GM12864 (cell line): ENCODE data around the gene RB1.

Experiments
- DNase-seq: peaks from one replicate; pipeline ENCODE4 v3.0.0-alpha.2; 2011; ENCODE audit warnings: low read depth
- H3K4me3 ChIP-seq: 2 replicates; pipeline ENCODE4 v1.5.1; 2011; ENCODE audit warnings: mild to moderate bottlenecking, low read depth, low read length, control low read depth
- TF ChIP-seq, protein P1 (sequence below): IDR thresholded peaks from 2 replicates; pipeline ENCODE4 v1.5.1; 2011; ENCODE audit warnings: low read depth, mild to moderate bottlenecking, moderate library complexity, low read length, control low read depth, inconsistent platforms; ENCODE audit errors: missing control alignments

The RB1 gene

DNA sequence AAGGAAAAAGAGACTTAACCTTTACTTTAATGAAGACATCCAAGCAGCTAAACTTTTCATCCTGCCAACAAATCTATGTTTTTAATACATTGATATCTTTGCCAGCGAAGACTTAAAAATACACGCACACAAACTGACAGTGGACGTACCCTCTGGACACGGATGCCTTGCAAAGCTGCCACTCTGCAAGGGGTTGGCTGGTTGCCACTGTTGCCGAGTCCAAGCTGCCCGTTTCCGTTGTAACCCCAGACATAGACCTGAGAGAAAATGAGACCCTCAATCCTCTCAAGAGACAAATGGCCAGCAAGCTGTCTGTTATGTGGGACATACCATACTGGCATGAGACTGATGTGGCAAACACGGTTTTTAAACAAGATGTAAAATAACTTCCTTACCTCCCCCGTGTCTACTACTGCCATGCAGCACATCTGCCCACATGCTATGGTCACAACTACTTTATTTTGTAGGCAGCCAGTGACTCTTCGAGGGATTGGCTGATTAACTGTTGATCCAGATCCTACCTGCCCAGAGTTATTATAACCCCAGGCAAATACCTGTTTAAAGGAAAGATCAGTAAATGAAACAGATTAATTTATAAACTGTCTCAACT, 208.2 kb downstream of the RB1 start:
- no peak overlapping the region for H3K4me3 ChIP-seq

DNA sequence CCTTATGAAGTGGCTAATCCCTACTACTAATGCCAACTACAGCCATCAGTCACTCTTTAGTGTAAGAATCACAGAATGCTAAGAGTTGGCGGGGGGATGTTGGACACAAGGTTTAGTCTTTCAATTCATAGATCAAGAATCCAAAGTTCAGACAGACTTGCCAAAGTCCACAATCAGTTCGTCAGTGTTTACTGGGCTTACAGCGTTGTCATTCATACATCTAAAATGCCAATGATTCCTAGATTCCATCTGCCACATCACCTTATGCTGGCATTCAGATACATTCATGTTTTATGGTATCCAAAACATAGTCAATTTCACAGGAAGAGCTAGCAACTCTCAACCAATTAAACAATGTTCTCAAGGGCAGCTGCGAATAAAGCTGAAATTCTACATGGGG, 211.2 kb downstream of the RB1 start:
- DNase-seq = no peak
- TF ChIP-seq, protein P1, sequence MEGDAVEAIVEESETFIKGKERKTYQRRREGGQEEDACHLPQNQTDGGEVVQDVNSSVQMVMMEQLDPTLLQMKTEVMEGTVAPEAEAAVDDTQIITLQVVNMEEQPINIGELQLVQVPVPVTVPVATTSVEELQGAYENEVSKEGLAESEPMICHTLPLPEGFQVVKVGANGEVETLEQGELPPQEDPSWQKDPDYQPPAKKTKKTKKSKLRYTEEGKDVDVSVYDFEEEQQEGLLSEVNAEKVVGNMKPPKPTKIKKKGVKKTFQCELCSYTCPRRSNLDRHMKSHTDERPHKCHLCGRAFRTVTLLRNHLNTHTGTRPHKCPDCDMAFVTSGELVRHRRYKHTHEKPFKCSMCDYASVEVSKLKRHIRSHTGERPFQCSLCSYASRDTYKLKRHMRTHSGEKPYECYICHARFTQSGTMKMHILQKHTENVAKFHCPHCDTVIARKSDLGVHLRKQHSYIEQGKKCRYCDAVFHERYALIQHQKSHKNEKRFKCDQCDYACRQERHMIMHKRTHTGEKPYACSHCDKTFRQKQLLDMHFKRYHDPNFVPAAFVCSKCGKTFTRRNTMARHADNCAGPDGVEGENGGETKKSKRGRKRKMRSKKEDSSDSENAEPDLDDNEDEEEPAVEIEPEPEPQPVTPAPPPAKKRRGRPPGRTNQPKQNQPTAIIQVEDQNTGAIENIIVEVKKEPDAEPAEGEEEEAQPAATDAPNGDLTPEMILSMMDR = no peak
- H3K4me3 ChIP-seq = no peak overlapping the region

More for the DNA sequence above, 208.2 kb downstream of the RB1 start:
- no peak for DNase-seq
- TF ChIP-seq, protein P1 = no peak

DNA sequence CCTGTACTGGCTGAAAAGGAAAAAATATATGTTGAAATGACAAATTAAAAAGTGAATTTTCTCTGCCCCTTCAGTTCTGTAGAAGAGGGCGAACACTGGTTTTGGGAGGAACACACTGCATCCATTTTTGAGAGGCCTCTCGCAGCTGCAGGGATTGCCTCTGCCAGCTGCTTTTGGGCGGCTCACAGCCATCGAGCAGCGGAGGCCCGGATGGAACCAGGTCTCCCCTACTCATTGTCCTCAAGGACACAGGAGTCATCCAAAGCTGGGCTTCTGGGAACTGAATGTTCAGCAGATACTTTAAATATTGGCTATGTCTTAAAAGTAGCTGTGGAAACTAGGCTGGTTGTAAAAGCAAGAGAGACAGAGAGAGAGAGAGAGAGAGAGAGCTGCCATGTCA, 212.2 kb downstream of the RB1 start:
- H3K4me3 ChIP-seq = no peak overlapping the region
- TF ChIP-seq, protein P1 = no peak
- no peak for DNase-seq

DNA sequence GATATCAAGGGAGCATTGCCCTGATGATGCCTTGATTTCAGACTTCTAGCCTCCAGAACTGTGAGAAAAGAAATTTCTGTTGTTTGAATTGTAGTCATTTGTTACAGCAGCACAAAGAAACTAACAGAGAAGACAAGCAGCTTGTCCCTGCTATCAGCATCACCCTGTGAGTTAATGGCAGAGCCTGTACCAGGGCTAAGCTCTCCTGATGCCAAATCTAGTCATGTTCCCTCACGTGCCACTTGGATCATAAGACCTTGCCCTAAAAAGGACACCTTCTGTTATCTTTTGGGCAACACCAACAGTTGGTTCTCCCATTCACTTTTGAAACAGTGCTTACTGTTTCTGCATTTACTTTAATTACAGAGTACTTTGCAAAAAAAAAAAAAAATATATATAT, 214.5 kb downstream of the RB1 start:
- DNase-seq = no peak
- H3K4me3 ChIP-seq = no peak overlapping the region
- TF ChIP-seq, protein P1 = no peak

DNA sequence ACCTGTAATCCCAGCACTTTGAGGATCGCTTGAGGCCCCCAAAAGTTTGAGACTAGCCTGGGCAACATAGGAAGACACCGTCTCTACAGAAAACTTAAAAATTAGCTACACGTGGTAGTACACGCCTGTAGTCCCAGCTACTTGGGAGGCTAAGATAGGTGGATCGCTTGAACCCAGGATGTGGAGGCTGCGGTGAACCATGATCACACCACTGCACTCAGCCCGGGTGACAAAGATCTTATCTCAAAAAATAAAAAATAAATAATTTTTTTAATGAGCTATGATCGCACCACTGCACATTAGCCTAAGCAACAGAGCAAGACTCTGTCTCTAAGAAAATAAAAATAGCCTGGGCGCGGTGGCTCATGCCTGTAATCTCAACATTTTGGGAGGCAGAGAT, 222.7 kb downstream of the RB1 start:
- TF ChIP-seq, protein P1 = no peak
- DNase-seq = no peak
- no peak overlapping the region for H3K4me3 ChIP-seq

- H3K4me3 ChIP-seq = no peak overlapping the region
- TF ChIP-seq, protein P1 = no peak
These were observed 224.4 kb downstream of the RB1 start for GRCh38 chr13:48527955-48528354.

GRCh38 chr13:48528720-48529119, 225.2 kb downstream of the RB1 start:
- TF ChIP-seq, protein P1 = no peak
- DNase-seq = no peak
- no peak overlapping the region; the same call in 1 of the 2 replicates for H3K4me3 ChIP-seq

More at GRCh38 chr13:48527955-48528354, 224.4 kb downstream of the RB1 start:
- DNase-seq = no peak
